ENCODE results near the gene NUB1. TPM values are rescaled to one million over a fixed set of nuclear protein-coding genes. Genes with fewer than 3 reads are reported as not detected.

Gene NUB1
- polyA plus RNA-seq, 1 donor (not counting 4 experiments of a cell fraction or from before 2014, with no cell fraction given) = 34.6 TPM

DNA sequence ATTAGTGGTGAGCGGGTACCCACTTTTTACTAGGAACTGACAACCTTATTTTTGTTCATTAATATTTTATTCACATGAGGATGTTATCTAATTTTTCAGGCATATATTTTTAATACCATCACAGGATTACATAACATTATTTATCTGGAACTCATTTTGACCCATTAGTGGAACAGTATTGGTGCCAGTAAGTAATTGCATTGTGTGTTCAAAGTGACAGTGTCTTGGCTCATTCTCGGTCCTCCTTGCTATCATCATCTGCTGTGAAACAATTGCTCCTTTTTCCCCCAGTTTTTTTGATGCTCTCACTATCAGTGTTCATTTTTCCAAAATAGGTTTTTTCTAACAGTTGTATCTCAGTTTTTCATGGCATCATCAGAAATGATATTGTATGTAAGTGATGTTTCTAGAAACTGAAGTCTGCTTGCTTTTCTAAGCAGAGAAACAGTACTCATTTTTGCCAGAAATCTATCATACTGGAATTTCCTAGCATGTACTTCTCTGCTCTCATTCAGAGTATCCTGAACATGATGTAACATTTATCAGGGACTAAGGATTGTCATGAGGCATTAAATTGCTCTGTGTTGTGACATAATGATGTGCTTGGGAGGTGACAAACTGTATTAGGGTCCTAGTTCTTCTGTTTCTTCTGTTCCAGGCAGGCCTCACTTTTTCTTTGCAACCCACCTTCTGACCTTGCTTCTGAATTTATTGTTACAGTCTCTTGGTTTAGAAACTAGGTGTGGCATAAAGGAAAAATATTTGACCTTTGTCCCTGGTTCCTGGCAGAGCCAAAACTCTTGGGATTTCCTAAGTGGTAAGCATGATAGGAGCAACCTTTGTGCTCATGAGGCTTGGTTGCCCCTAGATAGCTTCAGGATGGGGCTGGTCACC is 4.2 kb downstream of the NUB1 start:
- dilution Hi-C loops (cut with MboI; ENCODE audit: extremely low pct_ligation_motif_present, low sequenced_read_pairs) = no loop called here
- DNase-seq (ENCODE audit: low read depth, low spot score) = no peak
- no peak overlapping the region for H3K27ac ChIP-seq (ENCODE audit: control insufficient read depth, insufficient read depth, low read length)

DNA sequence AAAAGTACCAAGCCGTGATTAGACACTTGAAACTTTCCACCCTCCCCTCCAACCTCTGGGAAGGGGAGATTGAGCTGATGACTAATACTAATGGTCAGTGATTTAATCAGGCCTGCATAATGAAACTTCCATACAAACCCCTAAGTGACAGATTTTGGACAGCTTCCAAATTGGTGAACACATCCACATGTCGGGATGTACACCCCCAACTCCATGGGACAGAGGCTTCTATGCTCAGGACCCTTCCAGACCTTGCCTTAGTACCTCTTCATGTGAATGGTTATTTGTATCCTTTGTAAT is 4.8 kb downstream of the NUB1 start:
- TF ChIP-seq EZH2 (IDR thresholded peaks at IDR 0.05; ENCODE audit: low read length) = no peak
- TF ChIP-seq, protein P1, sequence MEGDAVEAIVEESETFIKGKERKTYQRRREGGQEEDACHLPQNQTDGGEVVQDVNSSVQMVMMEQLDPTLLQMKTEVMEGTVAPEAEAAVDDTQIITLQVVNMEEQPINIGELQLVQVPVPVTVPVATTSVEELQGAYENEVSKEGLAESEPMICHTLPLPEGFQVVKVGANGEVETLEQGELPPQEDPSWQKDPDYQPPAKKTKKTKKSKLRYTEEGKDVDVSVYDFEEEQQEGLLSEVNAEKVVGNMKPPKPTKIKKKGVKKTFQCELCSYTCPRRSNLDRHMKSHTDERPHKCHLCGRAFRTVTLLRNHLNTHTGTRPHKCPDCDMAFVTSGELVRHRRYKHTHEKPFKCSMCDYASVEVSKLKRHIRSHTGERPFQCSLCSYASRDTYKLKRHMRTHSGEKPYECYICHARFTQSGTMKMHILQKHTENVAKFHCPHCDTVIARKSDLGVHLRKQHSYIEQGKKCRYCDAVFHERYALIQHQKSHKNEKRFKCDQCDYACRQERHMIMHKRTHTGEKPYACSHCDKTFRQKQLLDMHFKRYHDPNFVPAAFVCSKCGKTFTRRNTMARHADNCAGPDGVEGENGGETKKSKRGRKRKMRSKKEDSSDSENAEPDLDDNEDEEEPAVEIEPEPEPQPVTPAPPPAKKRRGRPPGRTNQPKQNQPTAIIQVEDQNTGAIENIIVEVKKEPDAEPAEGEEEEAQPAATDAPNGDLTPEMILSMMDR (optimal IDR thresholded peaks at IDR 0.05 in 1 of 3, IDR thresholded peaks at IDR 0.05 in 1 of 3, conservative IDR thresholded peaks at IDR 0.05 in 1 of 3; ENCODE audit: extremely low read depth in 1 of 3, insufficient read depth in 2 of 3, low read length in 3 of 3) = no peak
- Histone ChIP-seq H3K4me2 (ENCODE audit: control insufficient read depth, extremely low read depth, insufficient read depth, low read depth, low read length) (no peak overlapping the region), H3K36me3 (ENCODE audit: control insufficient read depth in 2 of 2, extremely low read depth in 1 of 2, insufficient read depth in 2 of 2, low read length in 2 of 2) (peaks cover 5 to 12% of the 10 kb centered on the region in 2 experiments), H3K27ac (ENCODE audit: control insufficient read depth, insufficient read depth, low read length) (no peak overlapping the region), H2AFZ (ENCODE audit: control insufficient read depth, low read length) (no peak overlapping the region), H3K9me3 (ENCODE audit: control insufficient read depth, low read depth, low read length) (no peaks in the 10 kb centered on the region), H3K27me3 (ENCODE audit: control insufficient read depth, extremely low read depth, insufficient read depth, low read length) (no peaks in the 10 kb centered on the region), H3K4me1 (ENCODE audit: control insufficient read depth, extremely low read depth, insufficient read depth, low read length) (peaks cover 3% of the 10 kb centered on the region), H3K9ac (ENCODE audit: control insufficient read depth, extremely low read depth, insufficient read depth, low read length) (no peak overlapping the region), H3K4me3 (ENCODE audit: control insufficient read depth in 2 of 3, extremely low read depth in 1 of 3, insufficient read depth in 2 of 3, low read depth in 1 of 3, low read length in 3 of 3) (no peak overlapping the region), H3K9me1 (ENCODE audit: control insufficient read depth, extremely low read depth, insufficient read depth, low read length) (no peaks in the 10 kb centered on the region), H4K20me1 (ENCODE audit: control insufficient read depth, extremely low read depth, insufficient read depth, low read length) (peaks cover 3% of the 10 kb centered on the region), H3K79me2 (ENCODE audit: control insufficient read depth, insufficient read depth, low read length) (peaks cover 13% of the 10 kb centered on the region)
- DNase-seq (ENCODE audit: low read depth, low spot score) (no peak), FAIRE-seq (no peak)
- dilution Hi-C loops (cut with MboI; ENCODE audit: extremely low pct_ligation_motif_present, low sequenced_read_pairs) = no loop called here

More for the DNA sequence above, 4.2 kb downstream of the NUB1 start:
- Histone ChIP-seq H3K27me3 (ENCODE audit: control insufficient read depth, extremely low read depth, insufficient read depth, low read length) (no peaks in the 10 kb centered on the region), H3K79me2 (ENCODE audit: control insufficient read depth, insufficient read depth, low read length) (peaks cover 13% of the 10 kb centered on the region), H3K4me3 (ENCODE audit: control insufficient read depth in 2 of 3, extremely low read depth in 1 of 3, insufficient read depth in 2 of 3, low read depth in 1 of 3, low read length in 3 of 3) (no peak overlapping the region), H3K9me3 (ENCODE audit: control insufficient read depth, low read depth, low read length) (no peaks in the 10 kb centered on the region), H3K36me3 (ENCODE audit: control insufficient read depth in 2 of 2, extremely low read depth in 1 of 2, insufficient read depth in 2 of 2, low read length in 2 of 2) (peaks cover 2 to 11% of the 10 kb centered on the region in 2 experiments), H4K20me1 (ENCODE audit: control insufficient read depth, extremely low read depth, insufficient read depth, low read length) (peaks cover 3% of the 10 kb centered on the region), H3K9ac (ENCODE audit: control insufficient read depth, extremely low read depth, insufficient read depth, low read length) (no peak overlapping the region), H3K9me1 (ENCODE audit: control insufficient read depth, extremely low read depth, insufficient read depth, low read length) (no peaks in the 10 kb centered on the region), H2AFZ (ENCODE audit: control insufficient read depth, low read length) (no peak overlapping the region), H3K4me2 (ENCODE audit: control insufficient read depth, extremely low read depth, insufficient read depth, low read depth, low read length) (no peak overlapping the region), H3K4me1 (ENCODE audit: control insufficient read depth, extremely low read depth, insufficient read depth, low read length) (peaks cover 3% of the 10 kb centered on the region)
- FAIRE-seq = no peak
- no peak for TF ChIP-seq EZH2 (IDR thresholded peaks at IDR 0.05; ENCODE audit: low read length)
- TF ChIP-seq, protein P1 (optimal IDR thresholded peaks at IDR 0.05 in 1 of 3, IDR thresholded peaks at IDR 0.05 in 1 of 3, conservative IDR thresholded peaks at IDR 0.05 in 1 of 3; ENCODE audit: extremely low read depth in 1 of 3, insufficient read depth in 2 of 3, low read length in 3 of 3) = no peak
